Activated CD4-positive, alpha-beta T cell treated with anti-CD3 and anti-CD28 coated beads for 24 hours (primary cell): Measurements from ENCODE around the gene PDIA4.
"Not testable (repeated sequence)": the region's sequence is repeated elsewhere in the genome, so short reads cannot be mapped to it uniquely, and the experiment has no call there.

ENCODE experiments used
- DNase-seq, 2 donors: peaks; one replicate each; pipeline ENCODE4 v3.0.0-alpha.2; 2020; ENCODE audit warnings: low read depth in 2 of 2

PDIA4 gene

GRCh38 chr7:149028346-149029109 is at the start of gene PDIA4:
TSS of gene PDIA4 (minus strand) at chr7:149028505. CDS start at chr7:149028408, 97 bp downstream.
- peak; percentile 99 to 100 for DNase-seq

- DNase-seq = no peak
Measured at GRCh38 chr7:149077594-149077993, 49.3 kb upstream of the PDIA4 start.

GRCh38 chr7:149075286-149075685 is 47.0 kb upstream of the PDIA4 start:
- DNase-seq = no peak

DNA sequence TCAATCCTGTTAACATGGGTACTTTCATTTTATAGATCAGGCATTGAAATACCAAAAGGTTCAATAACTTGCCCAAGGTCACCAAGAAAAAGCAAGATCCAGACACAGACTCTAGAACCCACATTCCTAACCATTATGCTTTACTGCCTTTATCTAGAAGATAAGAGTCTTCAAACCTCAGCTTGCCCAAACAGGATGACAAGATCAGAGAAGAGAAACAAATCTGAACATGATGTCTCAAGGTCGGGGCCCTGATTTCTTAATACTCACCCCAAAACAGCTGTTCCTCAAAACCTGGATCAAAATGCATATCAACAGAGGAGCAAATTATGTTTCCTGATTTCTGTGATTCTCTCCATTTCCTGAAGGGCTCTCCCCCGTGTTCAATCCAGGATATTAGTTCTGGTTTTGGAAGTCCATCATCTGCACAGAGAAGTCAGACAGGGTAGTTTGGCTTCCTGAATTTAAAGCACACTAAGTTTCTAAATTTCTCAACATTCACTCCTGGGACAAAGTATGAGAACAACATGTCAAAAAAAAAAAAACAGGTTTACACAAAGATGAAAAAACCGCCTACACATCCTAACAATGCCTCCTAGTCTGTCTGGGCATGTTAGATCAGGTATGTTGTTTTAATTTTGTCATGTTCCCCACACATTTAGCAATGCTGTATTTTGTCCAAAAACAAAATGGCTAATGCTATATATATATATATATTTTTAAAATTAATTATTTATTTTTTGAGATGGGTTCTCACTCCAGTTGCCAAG is 46.0 kb upstream of the PDIA4 start:
- no peak for DNase-seq

DNA sequence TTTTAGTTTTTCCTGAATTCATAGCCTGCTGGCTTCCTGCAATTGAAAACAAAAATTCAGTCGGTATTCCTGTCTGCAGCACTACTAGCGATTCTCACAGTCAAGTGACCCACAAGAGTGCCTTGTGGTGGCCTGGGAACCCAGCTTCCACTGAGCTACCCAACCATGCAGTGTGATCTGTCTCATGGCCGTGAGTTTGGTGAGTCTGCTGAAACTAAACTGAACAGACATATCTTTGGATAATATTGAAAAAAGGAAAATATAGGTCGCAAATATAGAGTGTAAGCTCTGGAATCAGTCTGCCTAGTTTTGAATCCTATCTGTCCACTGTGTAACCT is 44.1 kb upstream of the PDIA4 start:
- no peak for DNase-seq

GRCh38 chr7:149071641-149072437 is 43.5 kb upstream of the PDIA4 start:
- peak in 1 of 2 donors; percentile 24 for DNase-seq

DNA sequence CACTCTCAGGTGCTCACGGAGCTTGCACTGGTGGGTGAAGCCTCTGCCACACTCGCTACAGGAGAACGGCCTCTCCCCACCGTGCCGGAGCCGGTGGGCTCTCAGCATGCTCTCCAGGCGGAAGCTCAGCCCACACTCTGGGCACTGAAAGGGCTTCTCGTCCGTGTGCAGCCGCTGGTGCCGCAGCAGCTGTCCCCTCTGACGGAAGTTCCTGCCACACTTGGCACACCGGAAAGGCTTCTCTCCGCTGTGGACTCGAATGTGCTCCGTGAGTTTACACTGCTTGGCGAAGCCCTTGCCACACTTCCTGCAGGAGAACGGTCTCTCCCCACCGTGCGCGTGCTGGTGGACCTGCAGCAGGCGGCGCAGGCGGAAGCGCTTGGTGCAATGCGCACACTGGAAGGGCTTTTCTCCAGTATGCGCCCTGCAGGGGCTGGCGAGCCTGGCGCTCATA is 42.9 kb upstream of the PDIA4 start:
- no peak for DNase-seq

GRCh38 chr7:149070372-149071125 is 42.2 kb upstream of the PDIA4 start:
- no peak for DNase-seq

GRCh38 chr7:149067869-149068268 is 39.6 kb upstream of the PDIA4 start:
- DNase-seq = no peak

GRCh38 chr7:149063476-149063875 is 35.2 kb upstream of the PDIA4 start:
- no peak for DNase-seq

GRCh38 chr7:149062217-149062899 is 34.1 kb upstream of the PDIA4 start:
- not testable (repeated sequence) for DNase-seq

DNA sequence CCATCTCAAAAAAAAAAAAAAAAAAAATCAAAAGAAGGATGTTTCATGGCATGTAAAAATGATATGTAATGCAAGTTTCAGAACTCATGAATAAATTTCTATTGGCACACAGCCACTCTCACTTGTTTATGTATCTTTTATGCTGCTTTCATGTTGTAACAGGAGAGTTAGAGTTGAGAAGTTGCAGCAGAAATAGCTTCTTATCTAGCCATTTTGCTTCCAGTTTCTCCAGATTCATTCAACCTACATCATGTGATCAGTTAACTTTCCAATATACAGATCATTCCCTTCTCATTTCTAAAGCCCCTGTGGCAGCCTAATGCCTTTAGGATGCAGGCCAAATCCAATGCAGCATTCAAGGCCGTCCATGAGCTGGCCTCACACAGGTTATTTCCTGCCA is 31.9 kb upstream of the PDIA4 start:
- no peak for DNase-seq

- no peak for DNase-seq
Measured at GRCh38 chr7:149053885-149054284, 25.6 kb upstream of the PDIA4 start.

GRCh38 chr7:149053384-149053783 is 25.1 kb upstream of the PDIA4 start:
- no peak for DNase-seq

GRCh38 chr7:149050941-149051340 is 22.6 kb upstream of the PDIA4 start:
- no peak for DNase-seq

- DNase-seq = no peak
Measured at GRCh38 chr7:149048805-149049204, 20.5 kb upstream of the PDIA4 start.

DNA sequence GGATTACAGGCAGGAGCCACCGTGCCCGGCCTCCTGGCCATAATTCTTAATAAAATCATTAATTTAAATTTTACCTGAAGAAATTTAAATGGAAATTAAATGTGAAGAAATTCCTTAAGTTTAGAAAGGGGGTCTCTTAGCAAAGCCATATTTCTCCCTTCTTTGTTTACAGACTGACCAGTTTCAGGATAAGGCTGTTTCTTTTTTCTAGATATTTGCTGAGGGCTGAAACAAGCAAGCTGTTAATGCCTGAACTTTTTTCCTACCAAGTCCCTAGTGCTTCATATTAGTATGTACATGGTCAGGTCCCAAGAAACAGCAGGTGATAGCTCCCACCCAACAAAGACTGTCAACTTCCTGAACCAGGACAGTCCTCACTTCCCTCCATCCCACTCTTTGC is 18.1 kb upstream of the PDIA4 start:
- DNase-seq = no peak

DNA sequence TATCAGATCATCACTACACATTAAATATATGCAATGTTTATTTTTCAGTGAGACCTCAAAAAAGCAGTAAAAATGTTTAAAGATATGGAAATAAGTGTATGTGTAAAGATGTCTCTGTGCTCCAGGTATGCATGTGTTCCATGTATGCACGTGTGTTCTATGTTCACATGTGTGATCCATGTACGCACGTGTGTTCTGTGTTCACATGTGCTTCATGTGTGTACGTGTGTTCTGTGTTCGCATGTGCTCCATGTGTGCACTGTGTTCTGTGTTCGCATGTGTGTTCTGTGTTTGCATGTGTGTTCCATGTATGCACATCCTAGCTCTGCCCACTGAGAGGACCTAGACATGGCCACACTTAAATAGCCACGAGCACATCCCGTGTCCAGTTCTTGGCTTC is 15.6 kb upstream of the PDIA4 start:
- DNase-seq = no peak

- DNase-seq = no peak
Measured at GRCh38 chr7:149041350-149041749, 13.0 kb upstream of the PDIA4 start.

DNA sequence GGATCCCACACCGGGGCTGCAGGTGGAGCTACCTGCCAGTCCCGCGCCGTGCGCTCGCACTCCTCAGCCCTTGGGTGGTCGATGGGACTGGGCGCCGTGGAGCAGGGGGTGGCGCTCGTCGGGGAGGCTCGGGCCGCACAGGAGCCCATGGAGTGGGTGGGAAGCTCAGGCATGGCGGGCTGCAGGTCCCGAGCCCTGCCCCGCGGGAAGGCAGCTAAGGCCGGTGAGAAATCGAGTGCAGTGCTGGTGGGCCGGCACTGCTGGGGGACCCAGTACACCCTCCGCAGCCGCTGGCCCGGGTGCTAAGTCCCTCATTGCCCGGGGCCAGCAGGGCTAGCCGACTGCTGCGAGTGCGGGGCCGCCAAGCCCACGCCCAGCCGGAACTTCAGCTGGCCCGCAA is 10.3 kb upstream of the PDIA4 start:
- not testable (repeated sequence) for DNase-seq

- DNase-seq = no peak
Measured at GRCh38 chr7:149036676-149037075, 8.4 kb upstream of the PDIA4 start.
